GM18951 (cell line): ENCODE results near the gene PIK3R3.

Experiments
- POLR2A ChIP-seq: IDR thresholded peaks from 4 replicates; pipeline ENCODE4 v1.6.1; 2011; ENCODE audit warnings: mild to moderate bottlenecking; ENCODE audit not compliant: insufficient read length, insufficient read depth; ENCODE audit errors: extremely low read depth
- in situ Hi-C: fragments of 300-500 bp; cut with MboI; formaldehyde crosslinking; loops from one replicate; pipeline ENCODE4 v1.12.0; 2022; ENCODE audit warnings: low sequenced_read_pairs, mixed read lengths, inconsistent platforms; ENCODE audit not compliant: unreplicated experiment

The PIK3R3 gene

DNA sequence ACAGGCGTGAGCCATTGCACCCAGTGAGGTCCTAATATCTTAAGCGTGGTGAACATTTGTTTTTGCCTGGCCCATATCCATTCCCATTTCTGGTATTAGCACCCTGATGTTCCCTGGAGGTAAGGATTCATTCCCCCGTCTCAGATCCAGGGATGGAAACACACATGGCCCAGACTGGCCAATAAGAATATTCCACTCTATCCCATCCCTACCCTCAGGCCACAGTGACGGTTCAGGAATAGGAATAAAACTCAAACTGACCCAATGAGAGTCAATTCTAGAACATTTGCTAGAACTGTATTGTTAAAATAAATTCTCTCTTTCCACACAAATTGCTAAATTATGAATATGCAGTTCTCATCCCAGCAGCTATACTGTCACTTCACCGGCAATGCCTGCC lies 76.1 kb downstream of the PIK3R3 start:
- in situ Hi-C loops = no loop called here
- no peak for TF ChIP-seq POLR2A

DNA sequence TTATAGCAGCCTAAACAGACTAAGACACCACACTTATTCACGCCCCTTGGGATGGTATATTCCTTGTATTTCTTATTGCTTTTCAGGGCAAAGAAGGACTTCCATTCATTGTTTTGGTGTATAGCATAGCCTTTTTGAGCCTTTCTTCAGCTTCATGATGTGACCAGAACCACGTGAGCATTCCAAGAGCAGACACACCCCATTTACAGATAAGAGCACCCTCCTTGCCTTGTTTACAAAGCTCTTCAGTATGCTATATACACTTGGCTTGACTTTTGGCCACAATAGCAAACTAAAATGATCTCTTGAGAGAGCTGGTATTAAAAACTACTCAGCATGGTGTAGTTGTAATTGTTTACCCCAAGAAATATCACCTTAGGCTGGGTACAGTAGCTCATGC lies 78.7 kb downstream of the PIK3R3 start:
- in situ Hi-C loops = no loop called here
- TF ChIP-seq POLR2A = no peak

DNA sequence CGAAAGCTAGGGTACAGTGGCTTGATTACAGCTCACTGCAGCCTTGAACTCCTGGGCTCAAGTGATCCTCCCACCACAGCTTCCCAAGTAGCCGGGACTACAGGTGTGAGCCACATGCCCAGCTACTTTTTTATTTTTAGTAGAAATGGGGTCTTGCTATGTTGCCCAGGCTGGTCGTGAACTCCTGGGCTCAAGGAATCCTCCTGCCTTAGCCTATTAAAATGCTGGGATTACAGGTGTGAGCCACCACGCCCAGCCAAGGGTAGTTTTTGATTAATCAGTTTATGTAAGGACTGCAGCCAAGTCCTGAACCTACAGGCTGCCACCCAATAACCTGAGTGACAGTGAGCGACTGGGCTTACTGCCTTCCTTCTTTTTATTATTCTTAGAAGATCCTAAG lies 88.3 kb downstream of the PIK3R3 start:
- in situ Hi-C loops = no loop called here
- no peak for TF ChIP-seq POLR2A

DNA sequence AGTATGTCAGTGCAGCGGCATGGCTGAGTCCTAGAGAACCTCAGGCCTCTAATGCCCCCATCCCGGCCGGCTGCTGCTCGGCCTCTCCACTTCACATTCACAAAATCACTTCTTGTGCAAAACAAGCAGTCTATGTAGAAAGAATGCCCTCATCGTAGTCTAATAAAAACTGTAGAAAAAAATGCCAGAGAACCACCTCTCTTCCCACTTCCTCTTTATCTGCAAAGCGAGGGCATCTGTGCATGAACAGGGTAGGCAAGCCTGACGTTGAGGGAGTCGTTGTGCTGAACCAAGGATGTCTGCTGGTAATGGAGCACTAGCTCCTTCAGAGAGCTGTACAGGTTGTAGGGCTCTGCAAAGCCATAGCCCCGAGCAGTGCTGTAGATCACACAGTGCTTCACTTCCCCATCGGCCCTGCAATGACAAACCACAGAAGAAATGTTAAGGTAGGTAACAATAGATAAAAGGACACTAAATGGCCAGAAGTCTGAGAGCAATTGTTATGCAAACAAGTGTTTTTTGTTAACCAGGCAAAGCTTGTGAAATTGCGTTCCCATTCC lies 88.9 kb downstream of the PIK3R3 start:
- peak; percentile 23 for TF ChIP-seq POLR2A

DNA sequence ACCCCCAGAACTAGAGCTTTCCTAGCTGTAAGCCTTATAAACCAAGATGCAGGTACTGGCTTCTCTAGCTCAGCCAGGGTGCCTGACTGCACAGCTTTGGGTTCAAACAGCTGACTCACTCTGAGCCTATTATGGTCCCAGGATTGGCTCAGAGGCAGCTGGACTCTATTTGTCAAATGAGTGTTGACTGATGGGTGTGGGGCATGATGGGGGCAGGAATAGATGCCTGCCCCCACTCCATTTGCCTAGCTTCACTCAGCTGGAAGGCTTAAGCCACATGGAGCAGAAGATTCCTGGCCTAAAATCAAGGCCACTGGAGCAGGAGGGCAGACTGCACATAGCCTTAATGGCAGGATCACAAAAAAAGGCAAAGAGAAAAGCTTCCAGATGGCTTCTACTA lies 90.5 kb downstream of the PIK3R3 start:
- in situ Hi-C loops = no loop called here
- TF ChIP-seq POLR2A = no peak

More for the DNA sequence above, 88.9 kb downstream of the PIK3R3 start:
- in situ Hi-C loops = no loop called here

DNA sequence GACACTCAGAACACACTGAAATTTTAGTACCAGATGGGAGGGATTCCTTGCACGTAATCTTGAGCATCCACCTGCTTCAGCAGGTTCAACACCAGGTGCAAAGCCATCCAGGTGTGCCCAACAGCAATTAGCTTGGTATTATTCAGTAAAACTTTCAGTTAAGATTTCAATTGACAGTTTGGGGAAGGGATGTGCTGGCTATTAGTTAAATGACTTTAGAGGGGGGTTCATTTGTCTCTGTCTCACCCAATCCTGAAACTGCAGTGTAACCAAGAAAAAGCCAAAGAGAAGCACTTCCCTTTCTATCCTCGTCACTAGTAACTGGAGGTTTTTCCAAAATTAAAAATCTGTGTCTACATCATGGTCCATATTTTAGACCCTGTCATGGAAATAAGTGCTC lies 90.9 kb downstream of the PIK3R3 start:
- TF ChIP-seq POLR2A = no peak
- in situ Hi-C loops = no loop called here

DNA sequence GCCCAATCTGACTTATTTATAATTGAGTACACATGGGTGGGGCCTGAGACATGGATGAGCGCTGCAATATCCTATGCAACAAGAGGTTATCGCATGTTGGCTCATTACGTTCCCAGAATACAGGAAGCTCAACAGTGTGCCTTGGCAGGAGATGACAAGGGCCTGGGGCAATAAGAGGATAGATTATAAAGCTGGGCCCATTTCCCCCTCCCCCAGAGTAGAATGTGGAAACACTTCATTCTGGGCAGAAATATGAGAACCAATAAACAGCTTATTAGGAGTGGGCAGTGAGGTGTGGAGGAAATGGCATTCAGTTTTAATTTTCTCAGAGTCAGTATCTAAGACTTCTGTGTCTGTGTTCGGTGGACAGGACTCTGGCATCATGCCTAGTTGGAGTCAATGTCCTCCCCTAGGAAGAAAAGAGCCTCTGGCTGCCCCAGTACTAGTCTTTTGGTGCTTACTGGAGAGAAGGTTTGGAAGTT lies 92.8 kb downstream of the PIK3R3 start:
- in situ Hi-C loops = no loop called here
- TF ChIP-seq POLR2A = no peak

DNA sequence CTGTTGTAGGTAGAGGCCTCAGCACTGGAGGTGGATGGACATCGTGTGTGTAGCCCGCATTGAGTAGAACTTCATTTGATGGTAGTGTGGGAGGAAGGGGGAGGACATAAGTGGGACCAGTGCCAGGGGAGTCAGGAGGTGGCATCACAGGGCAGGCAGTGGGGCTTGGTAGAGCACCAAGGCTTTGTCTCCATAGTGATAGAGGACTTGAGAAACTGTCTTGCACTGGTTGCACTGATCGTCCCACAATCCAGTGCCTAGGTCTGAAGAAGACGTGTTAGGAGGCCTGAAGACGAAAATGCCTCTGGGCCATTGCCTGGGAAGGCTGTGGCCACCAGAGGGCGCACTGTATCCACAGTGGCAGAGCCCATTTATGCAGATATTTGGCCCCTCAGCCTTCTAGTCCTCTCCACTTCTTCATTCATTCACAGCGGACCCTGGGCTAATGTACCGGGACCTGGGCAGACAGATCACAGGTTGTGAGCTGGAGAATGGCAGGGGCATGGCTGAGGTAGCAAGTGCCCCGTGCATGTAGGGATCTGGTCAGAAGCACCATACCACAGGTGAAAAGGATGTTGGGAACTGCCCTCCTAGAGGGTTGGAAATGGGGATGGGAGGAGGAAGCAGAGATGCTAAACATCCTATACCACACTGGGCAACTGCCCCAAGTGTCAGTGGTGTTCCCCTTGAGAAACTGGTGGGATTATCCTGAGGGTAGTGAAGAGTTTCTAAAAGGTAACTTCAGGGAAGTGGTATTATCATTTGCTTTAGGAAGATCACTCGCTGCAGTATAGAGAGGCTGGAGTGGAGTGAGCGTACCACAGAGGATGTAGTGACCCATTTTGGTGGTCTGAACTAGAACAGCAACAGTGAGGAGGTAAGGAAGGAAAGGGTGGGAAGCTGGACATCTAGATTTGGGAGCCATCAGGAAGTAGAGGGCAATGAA lies 95.3 kb downstream of the PIK3R3 start:
- in situ Hi-C loops = no loop called here

DNA sequence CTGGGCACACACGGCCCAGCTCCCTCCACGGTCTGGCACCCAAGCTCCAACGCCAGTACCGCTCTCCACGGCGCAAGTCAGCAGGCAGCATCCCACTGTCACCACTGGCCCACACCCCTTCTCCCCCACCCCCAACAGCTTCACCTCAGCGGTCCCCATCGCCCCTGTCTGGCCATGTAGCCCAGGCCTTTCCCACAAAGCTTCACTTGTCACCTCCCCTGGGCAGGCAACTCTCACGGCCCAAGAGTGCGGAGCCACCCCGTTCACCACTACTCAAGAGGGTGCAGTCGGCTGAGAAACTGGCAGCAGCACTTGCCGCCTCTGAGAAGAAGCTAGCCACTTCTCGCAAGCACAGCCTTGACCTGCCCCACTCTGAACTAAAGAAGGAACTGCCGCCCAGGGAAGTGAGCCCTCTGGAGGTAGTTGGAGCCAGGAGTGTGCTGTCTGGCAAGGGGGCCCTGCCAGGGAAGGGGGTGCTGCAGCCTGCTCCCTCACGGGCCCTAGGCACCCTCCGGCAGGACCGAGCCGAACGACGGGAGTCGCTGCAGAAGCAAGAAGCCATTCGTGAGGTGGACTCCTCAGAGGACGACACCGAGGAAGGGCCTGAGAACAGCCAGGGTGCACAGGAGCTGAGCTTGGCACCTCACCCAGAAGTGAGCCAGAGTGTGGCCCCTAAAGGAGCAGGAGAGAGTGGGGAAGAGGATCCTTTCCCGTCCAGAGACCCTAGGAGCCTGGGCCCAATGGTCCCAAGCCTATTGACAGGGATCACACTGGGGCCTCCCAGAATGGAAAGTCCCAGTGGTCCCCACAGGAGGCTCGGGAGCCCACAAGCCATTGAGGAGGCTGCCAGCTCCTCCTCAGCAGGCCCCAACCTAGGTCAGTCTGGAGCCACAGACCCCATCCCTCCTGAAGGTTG lies 97.6 kb downstream of the PIK3R3 start:
- in situ Hi-C loops = loop anchor here (5.0 kb wide), 1 partner anchor 147 kb away; no protein-coding TSS in a partner anchor
- peak; percentile 7 for TF ChIP-seq POLR2A

More for the DNA sequence above, 95.3 kb downstream of the PIK3R3 start:
- peak; percentile 40 for TF ChIP-seq POLR2A

DNA sequence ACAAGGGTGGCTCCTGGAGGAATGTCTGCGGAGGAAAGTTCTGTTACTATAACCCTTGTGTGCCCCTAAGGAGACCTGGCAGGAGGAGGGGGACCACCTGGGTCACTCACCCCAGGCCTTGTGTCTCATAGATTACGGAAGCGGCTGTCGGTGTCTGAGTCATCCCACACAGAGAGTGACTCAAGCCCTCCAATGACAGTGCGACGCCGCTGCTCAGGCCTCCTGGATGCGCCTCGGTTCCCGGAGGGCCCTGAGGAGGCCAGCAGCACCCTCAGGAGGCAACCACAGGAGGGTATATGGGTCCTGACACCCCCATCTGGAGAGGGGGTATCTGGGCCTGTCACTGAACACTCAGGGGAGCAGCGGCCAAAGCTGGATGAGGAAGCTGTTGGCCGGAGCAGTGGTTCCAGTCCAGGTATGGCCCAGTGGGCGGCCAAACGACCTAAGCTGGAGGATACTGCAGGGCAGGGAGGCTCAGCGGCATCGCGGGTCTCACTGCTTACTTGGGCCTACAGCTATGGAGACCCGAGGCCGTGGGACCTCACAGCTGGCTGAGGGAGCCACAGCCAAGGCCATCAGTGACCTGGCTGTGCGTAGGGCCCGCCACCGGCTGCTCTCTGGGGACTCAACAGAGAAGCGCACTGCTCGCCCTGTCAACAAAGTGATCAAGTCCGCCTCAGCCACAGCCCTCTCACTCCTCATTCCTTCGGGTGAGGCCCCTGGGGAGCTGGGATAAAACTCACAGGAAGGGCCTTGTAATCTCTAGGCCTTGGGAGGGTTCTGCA lies 101.4 kb downstream of the PIK3R3 start:
- TF ChIP-seq POLR2A = no peak
- in situ Hi-C loops = loop anchor here (5.0 kb wide), 1 partner anchor 151 kb away; no protein-coding TSS in a partner anchor

DNA sequence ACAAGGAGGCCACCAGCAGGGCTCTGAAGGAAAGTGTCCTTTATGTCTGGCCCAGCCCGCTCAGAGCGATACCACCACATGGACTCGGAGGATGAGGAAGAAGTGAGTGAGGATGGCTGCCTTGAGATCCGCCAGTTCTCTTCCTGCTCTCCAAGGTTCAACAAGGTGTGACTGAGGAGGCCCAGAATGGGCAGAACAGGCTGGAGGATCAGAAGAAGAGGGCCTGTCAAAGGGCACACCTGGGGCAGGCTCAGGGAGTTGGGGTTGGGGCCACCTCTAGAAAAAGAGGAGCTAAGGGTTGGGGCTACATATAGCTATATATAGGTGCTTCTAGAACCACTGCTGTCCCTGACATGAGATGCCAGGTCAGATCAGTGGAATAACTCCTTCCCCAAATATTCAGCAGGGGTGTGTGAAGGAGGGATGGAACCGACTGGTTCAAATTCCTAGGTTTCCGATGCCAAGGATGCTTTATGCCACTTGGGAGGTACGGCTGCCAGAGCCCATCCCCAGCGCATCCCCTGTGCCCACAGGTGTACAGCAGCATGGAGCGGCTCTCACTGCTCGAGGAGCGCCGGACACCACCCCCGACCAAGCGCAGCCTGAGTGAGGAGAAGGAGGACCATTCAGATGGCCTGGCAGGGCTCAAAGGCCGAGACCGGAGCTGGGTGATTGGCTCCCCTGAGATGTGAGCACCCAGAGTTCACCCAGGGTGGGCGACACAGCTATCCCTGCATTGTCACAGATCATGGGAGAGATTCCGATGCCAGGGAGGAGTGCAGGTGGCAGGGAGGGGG lies 102.2 kb downstream of the PIK3R3 start:
- no peak for TF ChIP-seq POLR2A
- in situ Hi-C loops = loop anchor here (5.0 kb wide), 1 partner anchor 152 kb away; no protein-coding TSS in a partner anchor
